Cardiac fibroblast (primary cell): ENCODE data around the gene SOX2.
"Not testable (repeated sequence)": the region's sequence is repeated elsewhere in the genome, so short reads cannot be mapped to it uniquely, and the experiment has no call there.

Source experiments
- DNase-seq, 2 donors: peaks; one replicate each; pipeline versions ENCODE4 v3.0.0 to v3.0.0-alpha.2; 2010; ENCODE audit warnings: low read depth in 2 of 2
- H3K4me3 ChIP-seq, 2 donors: replicated peaks in 1 of 2; 1 replicate in 1 of 2; 2 replicates in 1 of 2; pipeline ENCODE4 v1.5.1; 2011; ENCODE audit warnings: low read depth in 2 of 2, low read length in 2 of 2, mild to moderate bottlenecking in 2 of 2, moderate library complexity in 1 of 2
- CTCF ChIP-seq: IDR thresholded peaks from one replicate; pipeline ENCODE4 v1.5.1; 2011; ENCODE audit warnings: low read depth, mild to moderate bottlenecking, low read length, inconsistent platforms

Gene SOX2

DNA sequence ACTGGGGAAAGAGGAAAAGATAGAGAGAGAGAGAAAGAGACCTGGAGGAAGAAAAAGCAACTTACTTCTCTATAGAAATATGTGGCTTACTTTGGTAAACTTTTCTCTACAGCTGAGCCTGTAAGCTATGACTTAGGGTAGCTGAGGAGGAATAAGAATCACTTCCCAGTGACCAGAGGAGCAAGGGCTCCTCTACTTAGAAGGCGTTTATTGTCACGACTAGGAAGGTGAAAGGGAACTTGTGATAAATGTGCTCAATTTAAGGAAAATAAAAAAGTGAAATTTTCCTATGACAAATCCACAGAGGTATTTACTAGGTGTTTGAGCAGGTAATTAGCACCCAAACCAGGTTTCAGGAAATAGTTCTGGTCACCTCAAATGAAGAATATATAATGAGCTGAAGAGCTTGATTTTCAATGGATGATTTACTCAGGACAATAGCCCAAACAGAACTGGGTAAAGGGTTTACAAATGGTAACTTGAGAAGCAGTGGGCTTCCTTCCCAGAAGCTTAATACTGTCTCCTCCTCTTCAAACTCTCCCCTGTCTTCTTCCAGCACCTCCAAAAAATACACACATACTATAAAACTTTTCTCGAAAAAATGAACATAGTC, 46.1 kb downstream of the SOX2 start:
- H3K4me3 ChIP-seq = no peak overlapping the region
- no peak for DNase-seq
- no peak for TF ChIP-seq CTCF

DNA sequence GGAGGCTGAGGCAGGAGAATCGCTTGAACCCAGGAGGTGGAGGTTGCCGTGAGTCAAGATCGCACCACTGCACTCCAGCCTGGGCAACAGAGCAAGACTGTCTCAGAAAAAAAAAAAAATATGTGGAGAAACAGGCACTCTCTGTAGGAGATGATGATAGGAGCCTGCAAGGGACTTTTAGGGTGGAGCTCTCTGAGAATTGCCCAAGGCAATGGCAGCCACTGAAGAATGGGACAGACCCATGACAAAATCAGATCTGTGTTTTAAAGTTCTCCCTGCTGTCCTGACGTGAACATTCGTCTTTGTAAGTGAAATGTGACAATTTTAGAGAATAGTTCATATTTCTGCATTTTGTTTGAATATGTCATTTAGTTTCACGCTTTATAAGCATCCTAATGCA, 50.2 kb downstream of the SOX2 start:
- TF ChIP-seq CTCF = no peak
- no peak overlapping the region for H3K4me3 ChIP-seq
- DNase-seq = no peak

GRCh38 chr3:181764033-181764432, 52.3 kb downstream of the SOX2 start:
- DNase-seq, H3K4me3 ChIP-seq: not testable (repeated sequence)
